ENCODE measurements around the gene ZBTB20.

- no peak for TF ChIP-seq CTCF (IDR thresholded peaks at IDR 0.05)
- TF ChIP-seq EP300 (IDR thresholded peaks at IDR 0.05) = no peak
- TF ChIP-seq POLR2A (IDR thresholded peaks at IDR 0.05) = no peak
These were observed 403.2 kb downstream of the ZBTB20 start for GRCh38 chr3:114743746-114744485.
